GF-D8 (cell line): ENCODE measurements around the gene CDC42BPB.
"Not testable (repeated sequence)": the region's sequence is repeated elsewhere in the genome, so short reads cannot be mapped to it uniquely, and the experiment has no call there.

Experiments
- DNase-seq: peaks from one replicate; lab custom pipeline; 2025; lab: John Stamatoyannopoulos, UW

Gene CDC42BPB

DNA sequence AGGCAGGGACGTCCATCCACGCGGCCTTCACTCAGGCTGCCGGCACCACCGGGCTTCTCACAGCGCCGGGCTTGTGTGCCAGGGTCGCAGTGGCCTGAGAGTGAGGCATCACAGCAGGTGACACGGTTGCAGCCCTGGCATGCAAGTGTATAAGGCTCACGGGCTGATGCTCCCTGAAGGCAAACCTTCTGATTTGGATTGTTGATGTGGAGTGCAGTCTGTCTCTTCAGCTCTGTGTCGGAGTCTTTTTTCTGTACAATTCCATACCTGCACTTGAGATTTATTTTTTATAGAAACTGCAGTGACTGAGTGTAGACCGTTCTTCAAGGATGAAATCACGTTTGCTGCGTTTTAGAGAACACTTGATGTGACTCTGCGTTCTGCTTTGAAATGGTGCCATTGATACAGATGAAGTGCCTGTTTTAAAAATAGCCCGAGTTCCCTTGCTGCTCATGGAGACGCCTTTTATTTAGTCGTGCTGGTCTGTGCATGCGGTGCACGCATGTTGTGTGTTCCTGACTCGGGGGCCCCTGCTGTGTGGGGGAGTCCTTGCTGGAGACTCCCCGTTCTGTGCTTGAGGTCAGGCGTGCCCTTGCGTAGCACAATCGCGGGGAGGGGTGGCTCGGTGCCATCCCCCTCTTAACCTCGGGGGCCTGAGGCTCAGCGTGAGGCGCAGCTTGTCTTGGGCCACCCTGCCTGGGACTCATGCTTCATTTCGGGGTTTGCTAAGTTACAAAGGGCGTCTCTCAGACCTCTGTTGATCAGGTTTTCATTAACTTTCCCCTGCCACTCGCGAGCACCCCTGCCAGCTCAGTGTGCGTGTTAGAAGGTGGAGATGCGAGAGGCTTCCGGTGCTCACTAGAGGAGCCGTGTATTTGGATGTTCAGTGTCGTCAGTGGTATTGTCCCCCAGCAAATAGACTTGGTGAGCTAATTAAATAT lies 156.4 kb downstream of the CDC42BPB start:
- no peak for DNase-seq

DNA sequence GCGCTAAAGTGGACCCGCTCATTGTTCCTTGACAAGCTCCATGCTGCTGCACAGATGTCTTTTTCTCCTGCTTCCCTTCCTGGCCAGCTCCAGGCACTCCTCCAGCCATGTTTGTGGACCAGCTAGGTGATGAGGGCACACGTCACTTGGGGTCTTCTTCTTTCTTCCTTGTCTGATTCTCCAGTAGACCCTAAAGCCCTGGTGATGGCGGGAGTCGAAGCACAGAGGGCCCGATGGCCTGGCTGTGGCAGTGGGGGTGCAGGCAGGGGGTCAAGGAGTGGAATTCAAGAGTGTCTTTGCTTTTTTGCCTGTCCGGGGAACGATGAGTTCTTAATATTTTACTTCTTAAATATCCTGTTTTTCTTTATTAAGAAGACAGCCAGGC lies 157.8 kb downstream of the CDC42BPB start:
- DNase-seq, result no peak

DNA sequence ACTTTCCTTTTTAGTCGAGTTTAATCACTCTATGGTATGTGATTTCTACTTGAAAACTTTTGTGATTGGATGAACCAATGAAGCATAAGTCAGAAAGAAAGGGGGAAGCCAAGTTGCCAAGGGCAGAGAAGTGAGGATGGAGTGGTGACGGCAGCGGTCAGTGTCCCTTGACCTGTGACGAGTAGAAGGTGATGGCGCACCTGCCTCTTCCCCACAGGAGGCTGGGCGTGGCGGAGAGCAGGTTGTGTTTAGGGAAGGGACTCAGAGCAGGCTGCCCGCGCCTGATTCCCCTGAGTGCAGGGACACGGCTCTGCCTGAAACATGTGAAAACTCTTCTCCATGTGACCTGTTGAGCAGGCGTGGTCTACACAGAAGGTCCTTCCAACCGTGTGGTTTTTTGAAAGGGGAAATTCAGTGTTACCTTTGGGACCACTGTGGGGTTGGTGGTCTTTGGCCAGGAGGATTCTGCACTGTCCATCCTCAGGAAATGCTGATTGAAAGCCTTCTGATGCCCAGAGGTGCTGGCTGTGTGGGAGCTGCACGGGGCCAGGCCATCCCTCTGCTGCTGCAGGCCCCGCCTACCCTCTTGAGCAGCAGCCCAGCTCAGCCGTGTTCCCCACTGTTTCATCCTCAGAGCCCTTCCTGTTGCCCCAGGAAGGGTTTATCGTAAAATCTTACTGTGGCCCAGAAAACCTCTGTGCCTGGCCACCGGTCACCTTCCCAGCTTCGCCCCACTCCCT lies 158.4 kb downstream of the CDC42BPB start:
- DNase-seq, result no peak

- DNase-seq, result no peak
Observed at GRCh38 chr14:102898298-102898697, 159.1 kb downstream of the CDC42BPB start.

GRCh38 chr14:102897299-102898027 lies 159.9 kb downstream of the CDC42BPB start:
- DNase-seq, result no peak

DNA sequence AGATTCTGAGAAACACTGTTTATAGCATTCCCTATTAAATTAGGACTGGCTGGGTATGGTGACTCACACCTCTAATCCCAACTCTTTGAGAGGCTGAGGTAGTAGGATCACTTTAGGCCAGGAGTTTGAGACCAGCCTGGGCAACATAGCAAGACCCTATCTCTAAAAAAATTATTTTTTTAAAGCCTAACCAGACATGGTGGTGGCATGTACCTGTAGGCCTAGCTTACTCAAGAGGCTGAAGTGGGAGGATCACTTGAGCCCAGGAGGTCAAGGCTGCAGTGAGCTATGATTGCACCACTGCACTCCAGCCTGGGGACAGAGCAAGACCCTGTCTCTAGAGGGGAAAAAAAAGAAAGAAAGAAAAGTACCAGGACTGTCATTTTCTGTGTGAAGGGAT lies 160.6 kb downstream of the CDC42BPB start:
- DNase-seq, result not testable (repeated sequence)

DNA sequence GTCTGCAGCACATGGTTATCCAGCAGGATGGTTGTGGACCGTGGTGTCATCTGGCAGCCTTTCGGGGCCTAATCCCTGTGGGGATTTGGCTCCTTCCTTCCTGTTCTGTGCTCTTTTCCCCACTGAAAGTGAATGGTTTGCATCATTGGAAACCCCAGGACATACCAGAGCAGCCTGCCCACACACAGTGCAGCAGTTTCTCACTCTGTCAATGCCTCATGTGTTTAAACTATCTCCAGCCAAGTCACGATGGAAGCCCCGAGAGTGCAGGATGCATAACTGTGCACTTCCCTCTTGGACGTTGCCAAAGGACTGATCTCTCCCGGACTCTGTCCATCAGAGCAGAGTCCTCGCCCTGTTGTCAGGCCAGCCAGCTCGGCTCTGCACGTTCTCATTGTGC lies 163.9 kb downstream of the CDC42BPB start:
- DNase-seq, result no peak

DNA sequence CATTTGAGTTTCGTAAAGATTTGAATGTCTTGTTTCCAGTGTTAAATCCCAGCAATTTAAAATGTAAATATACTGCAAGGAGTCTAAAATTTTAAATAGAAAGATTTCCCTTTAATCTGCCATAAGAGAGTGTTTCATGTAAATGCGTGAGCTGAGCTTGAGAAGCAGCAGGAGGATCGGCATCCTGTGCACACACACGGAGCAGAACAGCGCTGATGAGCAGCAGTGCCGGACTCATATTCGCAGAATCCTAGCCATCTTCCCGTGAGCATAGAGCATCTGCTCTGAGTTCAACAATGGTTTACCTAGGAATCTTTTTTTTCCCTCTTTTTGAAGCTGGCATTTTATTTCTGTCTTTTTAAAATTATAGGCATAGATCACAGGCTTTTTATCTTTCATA lies 164.7 kb downstream of the CDC42BPB start:
- DNase-seq, result no peak

DNA sequence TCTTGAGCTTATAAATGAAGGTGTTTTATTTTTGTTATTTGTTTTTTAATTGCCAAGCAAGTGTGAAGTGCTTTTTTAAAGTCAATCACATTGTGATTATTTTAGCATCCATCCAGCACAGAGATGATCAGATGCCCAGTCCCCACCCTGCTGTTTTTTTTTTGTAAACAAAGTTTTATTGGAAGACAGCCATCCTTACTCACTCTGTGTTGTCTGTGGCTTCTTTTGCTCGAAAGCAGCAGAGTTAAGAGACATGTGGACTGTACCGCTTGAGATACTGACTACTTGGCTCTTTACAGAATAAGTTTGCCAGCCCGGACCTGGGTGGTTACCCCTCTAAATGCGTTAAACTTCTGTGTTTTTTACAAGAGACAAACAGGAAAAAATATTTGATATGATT lies 165.8 kb downstream of the CDC42BPB start:
- no peak for DNase-seq

DNA sequence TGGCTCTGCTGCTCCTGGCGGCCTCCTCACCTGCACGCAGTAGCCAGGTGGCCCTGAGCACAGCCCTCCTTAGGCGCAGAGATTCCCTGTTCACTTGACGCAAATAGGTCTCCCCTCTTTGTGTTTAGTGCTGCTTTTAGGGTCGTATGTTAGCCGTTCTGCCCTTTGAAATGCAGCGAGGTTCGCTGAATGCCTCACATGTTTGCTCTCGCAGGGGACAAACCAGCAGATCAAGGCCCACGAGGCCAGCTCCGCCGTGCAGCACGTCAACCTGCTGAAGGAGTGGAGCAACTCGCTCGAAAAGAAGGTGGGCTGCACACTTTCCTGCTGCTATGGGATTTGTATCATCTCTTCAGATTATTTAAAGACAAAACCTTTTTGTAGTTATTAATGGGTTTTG lies 166.2 kb downstream of the CDC42BPB start:
- DNase-seq, result no peak

DNA sequence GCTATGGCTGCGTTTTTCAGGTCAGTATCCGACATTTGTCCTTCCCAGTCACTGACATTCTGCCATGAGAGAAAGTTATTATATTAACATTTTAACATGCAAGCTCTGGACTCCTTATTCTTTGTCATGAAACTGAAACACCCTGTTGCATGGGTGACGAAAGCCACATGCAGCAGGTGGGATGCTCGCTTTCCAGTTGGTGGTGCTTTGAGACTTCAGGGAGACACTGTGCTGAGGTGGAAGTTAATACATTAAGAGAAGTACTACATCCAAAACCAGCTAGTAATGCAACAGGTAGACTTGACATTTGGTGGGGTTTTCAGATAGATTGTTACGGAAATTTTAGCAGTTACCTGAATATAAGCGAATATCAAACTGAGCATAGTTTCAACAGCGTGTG lies 167.7 kb downstream of the CDC42BPB start:
- DNase-seq, result no peak

DNA sequence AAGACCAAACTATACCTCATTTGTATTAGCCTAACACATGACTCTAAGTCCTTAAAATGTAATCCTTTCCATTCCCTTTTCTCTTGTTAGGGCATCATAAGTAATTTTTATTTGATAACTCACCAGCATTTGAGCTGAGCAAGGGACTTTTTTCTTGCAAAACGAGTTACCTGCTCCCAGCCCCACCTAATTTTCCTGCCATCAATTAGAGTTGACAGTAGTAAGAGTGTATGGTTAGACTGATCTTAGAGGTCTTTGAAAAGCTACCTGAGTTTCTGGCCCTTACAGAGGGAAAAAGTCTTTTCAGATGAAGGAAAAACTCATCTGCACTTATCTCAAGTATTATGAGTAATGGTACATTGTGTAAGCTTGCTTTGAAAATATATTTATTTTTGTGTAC lies 168.6 kb downstream of the CDC42BPB start:
- no peak for DNase-seq

DNA sequence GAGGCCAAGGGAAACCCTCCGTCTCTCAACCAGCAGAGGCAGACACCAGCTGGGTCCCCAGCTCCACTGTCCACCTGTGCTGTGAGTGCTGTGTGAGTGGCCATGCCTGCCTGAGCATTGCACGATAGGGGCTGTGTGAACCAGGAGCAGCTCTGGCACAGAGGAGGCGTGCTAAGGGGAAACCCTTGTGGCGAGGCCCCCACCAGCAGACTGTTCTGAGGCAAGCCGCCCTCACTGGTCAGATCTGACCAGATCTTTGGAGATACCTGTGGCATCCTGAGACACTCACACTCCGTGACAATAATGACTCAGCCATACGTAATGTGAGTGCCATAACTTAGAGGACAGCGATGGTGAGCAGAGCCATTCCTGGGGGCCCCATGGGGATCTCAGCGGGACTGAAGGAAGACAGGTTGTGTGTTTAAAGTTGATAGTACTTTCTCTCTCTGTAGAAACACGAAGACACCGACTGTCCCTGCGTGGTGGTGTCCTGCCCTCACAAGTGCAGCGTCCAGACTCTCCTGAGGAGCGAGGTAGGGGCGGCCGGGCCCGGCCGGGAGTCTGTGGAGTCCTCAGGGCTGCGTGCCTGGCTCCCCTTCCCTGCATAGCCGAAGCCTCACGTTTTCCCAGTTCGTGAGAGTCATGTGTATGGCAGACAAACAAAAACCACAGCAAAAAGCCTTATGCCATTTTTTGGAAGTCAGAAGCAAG lies 171.5 kb downstream of the CDC42BPB start:
- DNase-seq, result no peak

- DNase-seq, result no peak
Observed at GRCh38 chr14:102883554-102883953, 173.8 kb downstream of the CDC42BPB start.

GRCh38 chr14:102883089-102883541 lies 174.2 kb downstream of the CDC42BPB start:
- no peak for DNase-seq
